IMR-90 (cell line): ENCODE data around the gene PRM2. TPM values are rescaled to one million over a fixed set of nuclear protein-coding genes. Genes with fewer than 3 reads are reported as not detected.
A peak's percentile ranks its signal among the peaks of the same experiment; 100 is the strongest.

Experiments
- ATAC-seq: fragments of 200-7000 bp; cut with Tn5 transposase; 2 replicates; pipeline ENCODE4 v1.9.1; 2020; ENCODE audit warnings: low read depth, mild to moderate bottlenecking, moderate library complexity
- BruUV-seq: library from RNA; stranded (reverse); fragments of 400-500 nt; replicated peaks from 2 replicates; lab custom pipeline; 2021; lab: Mats Ljungman, UMichigan
- CTCF ChIA-PET: fragments of 300-600 bp; formaldehyde crosslinking; extraction: SDS; loops from one replicate; lab custom pipeline; 2021; ENCODE audit warnings: antibody characterized with exemption; lab: Yijun Ruan, JAX
- POLR2A ChIA-PET: fragments of 300-600 bp; sonication (Branson Sonifier 250); formaldehyde crosslinking; loops from one replicate; lab custom pipeline; 2022; ENCODE audit warnings: antibody characterized with exemption; ENCODE audit not compliant: unreplicated experiment; lab: Charles Lee
- DNase-seq: peaks from one replicate; pipeline ENCODE4 v3.0.0; 2013
- H2AFZ ChIP-seq: replicated peaks from 2 replicates; pipeline ENCODE3; 2013; ENCODE audit warnings: low read length, mild to moderate bottlenecking; ENCODE audit not compliant: poor library complexity
- H2AK5ac ChIP-seq: 2 replicates; pipeline ENCODE4 v1.6.1; 2013; ENCODE audit warnings: low read depth, low read length, inconsistent platforms
- H2AK9ac ChIP-seq: replicated peaks from 2 replicates; pipeline ENCODE3; 2013; ENCODE audit warnings: mild to moderate bottlenecking, low read depth, low read length, moderate library complexity; ENCODE audit not compliant: poor library complexity
- H2BK120ac ChIP-seq: 2 replicates; pipeline ENCODE4 v1.6.1; 2013; ENCODE audit warnings: low read depth, low read length, inconsistent platforms
- H2BK15ac ChIP-seq: 3 replicates; pipeline ENCODE4 v1.6.1; 2013; ENCODE audit warnings: low read depth, low read length, inconsistent platforms
- H2BK20ac ChIP-seq: 2 replicates; pipeline ENCODE4 v1.6.1; 2013; ENCODE audit warnings: low read depth, mild to moderate bottlenecking, inconsistent platforms, low read length, moderate library complexity
- H2BK5ac ChIP-seq: 2 replicates; pipeline ENCODE4 v1.6.1; 2013; ENCODE audit warnings: mild to moderate bottlenecking, low read depth, low read length, inconsistent platforms; ENCODE audit not compliant: poor library complexity, severe bottlenecking
- H3K14ac ChIP-seq: replicated peaks from 2 replicates; pipeline ENCODE4 v1.6.1; 2013; ENCODE audit warnings: low read depth, low read length, inconsistent platforms
- H3K18ac ChIP-seq: 2 replicates; pipeline ENCODE4 v1.6.1; 2013; ENCODE audit warnings: low read depth, low read length, control low read depth
- H3K23ac ChIP-seq: 2 replicates; pipeline ENCODE4 v1.6.1; 2013; ENCODE audit warnings: low read depth, low read length, inconsistent platforms
- H3K27ac ChIP-seq: 2 replicates; pipeline ENCODE4 v1.5.1; 2013; ENCODE audit warnings: mild to moderate bottlenecking, control low read depth, low read length; ENCODE audit not compliant: insufficient read depth
- H3K27me3 ChIP-seq: 2 replicates; pipeline ENCODE4 v1.6.1; 2013; ENCODE audit warnings: low read length; ENCODE audit not compliant: control insufficient read depth, insufficient read depth
- H3K36me3 ChIP-seq: 2 replicates; pipeline ENCODE4 v1.6.1; 2013; ENCODE audit warnings: low read length, mixed read lengths; ENCODE audit not compliant: control insufficient read depth, insufficient read depth
- H3K4ac ChIP-seq: 2 replicates; pipeline ENCODE4 v1.6.1; 2013; ENCODE audit warnings: low read depth, low read length, inconsistent platforms
- H3K4me1 ChIP-seq: 2 replicates; pipeline ENCODE4 v1.6.1; 2013; ENCODE audit warnings: low read length, mixed read lengths; ENCODE audit not compliant: control insufficient read depth, insufficient read depth
- H3K4me2 ChIP-seq: 2 replicates; pipeline ENCODE4 v1.6.1; 2013; ENCODE audit warnings: low read depth, mild to moderate bottlenecking, control low read depth, low read length, moderate library complexity
- H3K4me3 ChIP-seq: 2 replicates; pipeline ENCODE4 v1.5.1; 2013; ENCODE audit warnings: low read depth, mild to moderate bottlenecking, control low read depth, low read length, moderate library complexity; ENCODE audit not compliant: insufficient read depth
- H3K56ac ChIP-seq: 2 replicates; pipeline ENCODE4 v1.6.1; 2013; ENCODE audit warnings: low read length, inconsistent platforms; ENCODE audit not compliant: insufficient read depth; ENCODE audit errors: extremely low read depth
- H3K79me1 ChIP-seq, 2 experiments: 2 replicates each; pipeline ENCODE4 v1.6.1; 2013; ENCODE audit warnings: low read length in 2 of 2, inconsistent platforms in 1 of 2, low read depth in 1 of 2
- H3K9ac ChIP-seq: 2 replicates; pipeline ENCODE4 v1.6.1; 2013; ENCODE audit warnings: low read depth, low read length, control low read depth
- H3K9me1 ChIP-seq: 2 replicates; pipeline ENCODE4 v1.6.1; 2013; ENCODE audit warnings: low read length, inconsistent platforms; ENCODE audit not compliant: insufficient read depth
- H3K9me3 ChIP-seq: 2 replicates; pipeline ENCODE4 v1.6.1; 2013; ENCODE audit warnings: low read length; ENCODE audit not compliant: control insufficient read depth, insufficient read depth
- H4K20me1 ChIP-seq: 2 replicates; pipeline ENCODE4 v1.6.1; 2013; ENCODE audit warnings: low read length, inconsistent platforms; ENCODE audit not compliant: insufficient read depth
- H4K5ac ChIP-seq: 2 replicates; pipeline ENCODE4 v1.6.1; 2013; ENCODE audit warnings: mild to moderate bottlenecking, low read depth, low read length, control low read depth
- H4K8ac ChIP-seq, 2 experiments: 2 replicates each; pipeline ENCODE4 v1.6.1; 2013; ENCODE audit warnings: low read depth in 2 of 2, low read length in 2 of 2, control low read depth in 1 of 2, inconsistent platforms in 1 of 2
- H4K91ac ChIP-seq: 2 replicates; pipeline ENCODE4 v1.6.1; 2013; ENCODE audit warnings: low read depth, low read length, inconsistent platforms; ENCODE audit not compliant: insufficient read depth
- CEBPB ChIP-seq: IDR thresholded peaks from 2 replicates; pipeline ENCODE4 v1.6.1; 2012; ENCODE audit warnings: low read depth, low read length, improper control_type of control experiment
- RFX5 ChIP-seq: IDR thresholded peaks from 2 replicates; pipeline ENCODE4 v1.8.0; 2012; ENCODE audit warnings: low read depth, mild to moderate bottlenecking, low read length, moderate library complexity
- WGBS, 2 experiments: methylation state at CpG; one replicate each; pipeline versions ENCODE4 v1.1.5 to v1.1.7; 2013; ENCODE audit warnings: missing lambda C conversion rate in 2 of 2; ENCODE audit not compliant: insufficient read length in 1 of 2; ENCODE audit errors: extremely low coverage in 2 of 2; 5-methylcytosine and 5-hydroxymethylcytosine counted together
- dilution Hi-C: fragments of 300-500 bp; cut with HindIII; formaldehyde crosslinking; loops from one replicate; pipeline ENCODE4 v1.14.3; 2018; ENCODE audit warnings: low sequenced_read_pairs; ENCODE audit not compliant: unreplicated experiment
- in situ Hi-C: fragments of 300-500 bp; cut with MboI; formaldehyde crosslinking; loops from 3 replicates; pipeline ENCODE4 v1.14.3; 2019; ENCODE audit warnings: low sequenced_read_pairs, inconsistent platforms, mixed read lengths
- intact Hi-C: fragments of 100-400 bp; cut with micrococcal nuclease; formaldehyde crosslinking; loops from 2 replicates; pipeline ENCODE4 v1.10.0; 2022
- polyA plus RNA-seq, 3 experiments: library from polyadenylated mRNA; depleted of rRNA; stranded (reverse); fragments of >200 nt; gene quantifications; 2 replicates each; pipeline ENCODE4 v1.2.3, GENCODE V29; 2012; ENCODE audit warnings: low replicate concordance in 1 of 3
- total RNA-seq: library from RNA; depleted of rRNA; stranded (reverse); fragments of >200 nt; gene quantifications from 2 replicates; pipeline ENCODE4 v1.2.3, GENCODE V29; 2012

Gene PRM2
- total and polyA plus RNA-seq, 2 of the 4 experiments (the other 2 are of a cell fraction): not detected

- no CpG with 5 or more reads among the region's 4 CpGs for WGBS, 2 experiments
- no peak overlapping the region for H3K23ac ChIP-seq
- no peak overlapping the region for H2AK9ac ChIP-seq
- H2AFZ ChIP-seq: no peak overlapping the region
- H3K4me1 ChIP-seq: no peaks in the 10 kb centered on the region
- no peak overlapping the region for H3K4me3 ChIP-seq
- ATAC-seq (peak; percentile 42), DNase-seq (peak; percentile 14)
- no TSS peak for BruUV-seq
- no peak overlapping the region for H3K27ac ChIP-seq
- no peak overlapping the region for H3K18ac ChIP-seq
- no peaks in the 10 kb centered on the region for H3K9me1 ChIP-seq
- H2BK5ac ChIP-seq: no peak overlapping the region
- no peak overlapping the region for H3K4ac ChIP-seq
- H3K4me2 ChIP-seq: no peak overlapping the region
- ChIA-PET POLR2A (no interaction called here), CTCF (interaction anchor here (0.7 kb wide), 1 partner anchor 27 kb away, joined by 3 read pairs; no protein-coding TSS in a partner anchor)
- no peak overlapping the region for H4K5ac ChIP-seq
- no peaks in the 10 kb centered on the region for H3K36me3 ChIP-seq
- no peak overlapping the region for H2BK15ac ChIP-seq
- no peak overlapping the region for H4K8ac ChIP-seq
- no peak overlapping the region for H4K91ac ChIP-seq
- dilution Hi-C loops (no loop called here), intact Hi-C loops (no loop called here), in situ Hi-C loops (no loop called here)
- H2AK5ac ChIP-seq: no peak overlapping the region
- peaks cover 21% of the 10 kb centered on the region for H3K27me3 ChIP-seq
- no peaks in the 10 kb centered on the region for H4K20me1 ChIP-seq
- H2BK120ac ChIP-seq: no peak overlapping the region
- H3K9me3 ChIP-seq: no peaks in the 10 kb centered on the region
- H3K14ac ChIP-seq: no peak overlapping the region
- no peak overlapping the region for H2BK20ac ChIP-seq
- no peak for TF ChIP-seq RFX5
- TF ChIP-seq CEBPB: peak; percentile 76
- no peaks in the 10 kb centered on the region for H3K79me1 ChIP-seq
- H3K9ac ChIP-seq: no peak overlapping the region
- no peak overlapping the region for H3K56ac ChIP-seq
These were observed 7.6 kb upstream of the PRM2 start for GRCh38 chr16:11283820-11284248.
